Activated T-helper 1 cell treated with anti-CD3 and anti-CD28 coated beads, Interleukin-12 subunit alpha, Interleukin-12 subunit beta, Interleukin-2, Interleukin-4 antibody, amounts not matched to agents 30 ng/mL and 10 ng/mL and 1 ng/mL, durations not matched to agents 14 hours and 24 hours and 36 hours (primary cell): Measurements from ENCODE around the gene OR2F1. TPM values are rescaled to one million over a fixed set of nuclear protein-coding genes. Genes with fewer than 3 reads are reported as not detected.

Experiments
- DNase-seq: peaks from one replicate; pipeline ENCODE4 v3.0.0; 2021; ENCODE audit warnings: low spot score
- H3K27ac Mint-ChIP-seq: one replicate; pipeline ENCODE4 v1.8.0; 2021; ENCODE audit warnings: mild to moderate bottlenecking, mixed read lengths
- H3K27me3 Mint-ChIP-seq: one replicate; pipeline ENCODE4 v1.8.0; 2022; ENCODE audit warnings: mild to moderate bottlenecking, moderate library complexity, mixed read lengths; ENCODE audit not compliant: insufficient read depth
- H3K36me3 Mint-ChIP-seq: one replicate; pipeline ENCODE4 v1.8.0; 2021; ENCODE audit warnings: low read depth, mixed read lengths
- H3K4me1 Mint-ChIP-seq: one replicate; pipeline ENCODE4 v1.8.0; 2021; ENCODE audit warnings: low read depth, mixed read lengths
- H3K4me3 Mint-ChIP-seq: one replicate; pipeline ENCODE4 v1.8.0; 2021; ENCODE audit warnings: mild to moderate bottlenecking, moderate library complexity, mixed read lengths
- H3K9me3 Mint-ChIP-seq: one replicate; pipeline ENCODE4 v1.8.0; 2021; ENCODE audit warnings: mixed read lengths
- intact Hi-C: fragments of 100-400 bp; cut with micrococcal nuclease; formaldehyde crosslinking; loops from one replicate; pipeline ENCODE4 v1.15.1; 2024
- total RNA-seq: library from RNA; stranded (reverse); gene quantifications from 2 replicates; pipeline ENCODE4 v1.2.3, GENCODE V29; 2022

Gene OR2F1, protein sequence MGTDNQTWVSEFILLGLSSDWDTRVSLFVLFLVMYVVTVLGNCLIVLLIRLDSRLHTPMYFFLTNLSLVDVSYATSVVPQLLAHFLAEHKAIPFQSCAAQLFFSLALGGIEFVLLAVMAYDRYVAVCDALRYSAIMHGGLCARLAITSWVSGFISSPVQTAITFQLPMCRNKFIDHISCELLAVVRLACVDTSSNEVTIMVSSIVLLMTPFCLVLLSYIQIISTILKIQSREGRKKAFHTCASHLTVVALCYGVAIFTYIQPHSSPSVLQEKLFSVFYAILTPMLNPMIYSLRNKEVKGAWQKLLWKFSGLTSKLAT
- total RNA-seq, result not detected in 2 replicates

DNA sequence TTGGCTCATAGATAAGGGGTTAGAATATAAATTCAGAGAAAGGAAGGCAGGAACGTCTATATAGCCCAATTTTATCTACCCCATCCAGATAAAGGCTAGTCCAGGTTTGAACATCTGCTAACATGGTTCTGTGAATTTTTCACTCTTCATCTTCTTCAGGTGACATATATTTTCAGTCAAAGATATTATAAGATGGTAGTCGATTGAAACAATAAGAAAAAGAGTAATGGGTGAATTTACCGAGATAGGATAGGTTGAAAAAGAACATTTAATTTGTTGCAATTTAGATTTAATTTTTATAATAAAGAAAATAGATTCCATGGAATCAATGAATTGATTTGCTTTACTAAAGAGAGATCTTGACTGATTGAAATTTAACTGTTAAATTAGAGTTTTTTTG is at the start of gene OR2F1:
TSS of gene OR2F1 (plus strand) at position 301 of the 400 bp plus-strand sequence. CDS start 5,127 bp downstream, outside the sequence.
- Mint-ChIP-seq H3K27ac (no peak within 1 kb of the TSS), H3K27me3 (peaks cover 7% of the 10 kb centered on the region), H3K9me3 (no peaks in the 10 kb centered on the region), H3K4me1 (no peaks in the 10 kb centered on the region), H3K36me3 (no peaks in the 10 kb centered on the region), H3K4me3 (no peak within 1 kb of the TSS)
- intact Hi-C loops, result no loop called here
- no peak for DNase-seq

DNA sequence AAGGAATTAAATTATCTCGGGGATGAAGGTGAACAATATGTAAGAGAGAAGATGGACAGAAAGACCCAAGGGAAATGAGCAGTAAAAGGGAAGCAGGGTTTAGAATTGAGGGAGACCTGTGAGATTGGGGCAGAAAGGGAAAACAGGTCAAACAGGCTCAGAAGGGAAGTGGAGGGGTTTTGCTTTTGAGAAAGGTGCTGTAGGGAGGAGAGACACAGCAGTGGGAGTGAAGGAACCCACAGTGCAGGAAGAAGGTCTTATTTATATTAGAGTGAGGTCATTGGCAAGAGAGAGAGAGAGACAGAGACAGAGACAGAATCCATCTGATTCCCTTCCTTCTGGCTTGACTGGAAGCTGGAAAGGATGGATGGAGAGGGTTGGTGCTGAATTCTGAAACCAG is 49.1 kb upstream of the OR2F1 start:
- peaks cover 20% of the 10 kb centered on the region for H3K4me1 Mint-ChIP-seq
- H3K9me3 Mint-ChIP-seq, result no peaks in the 10 kb centered on the region
- H3K27me3 Mint-ChIP-seq, result peaks cover 6% of the 10 kb centered on the region
- DNase-seq, result no peak
- no peak overlapping the region for H3K27ac Mint-ChIP-seq
- H3K4me3 Mint-ChIP-seq, result no peak overlapping the region
- peaks cover 1% of the 10 kb centered on the region for H3K36me3 Mint-ChIP-seq
- intact Hi-C loops, result no loop called here

DNA sequence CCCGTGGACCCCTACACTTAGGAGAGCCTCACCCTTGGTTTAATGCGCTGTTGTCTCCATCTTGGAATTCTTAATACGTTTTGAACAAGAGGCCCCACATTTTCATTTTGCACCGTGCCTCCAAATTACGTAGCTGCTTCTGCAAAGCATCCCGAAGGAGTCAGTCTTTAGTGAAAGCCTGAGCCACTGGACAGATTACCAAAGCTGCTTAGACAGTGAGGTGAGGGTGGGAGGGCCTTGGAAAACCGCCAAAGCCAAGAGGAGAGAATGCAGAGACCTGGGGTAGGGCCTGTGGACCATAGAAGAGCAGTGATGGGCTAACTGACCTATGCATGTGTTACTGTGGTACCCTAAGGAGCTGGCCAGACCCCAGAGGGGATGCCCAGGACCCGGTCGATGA is 48.5 kb upstream of the OR2F1 start:
- Mint-ChIP-seq H3K4me1 (peaks cover 20% of the 10 kb centered on the region), H3K4me3 (no peak overlapping the region), H3K9me3 (no peaks in the 10 kb centered on the region), H3K36me3 (peaks cover 1% of the 10 kb centered on the region), H3K27ac (no peak overlapping the region), H3K27me3 (peaks cover 6% of the 10 kb centered on the region)
- intact Hi-C loops, result no loop called here
- no peak for DNase-seq

DNA sequence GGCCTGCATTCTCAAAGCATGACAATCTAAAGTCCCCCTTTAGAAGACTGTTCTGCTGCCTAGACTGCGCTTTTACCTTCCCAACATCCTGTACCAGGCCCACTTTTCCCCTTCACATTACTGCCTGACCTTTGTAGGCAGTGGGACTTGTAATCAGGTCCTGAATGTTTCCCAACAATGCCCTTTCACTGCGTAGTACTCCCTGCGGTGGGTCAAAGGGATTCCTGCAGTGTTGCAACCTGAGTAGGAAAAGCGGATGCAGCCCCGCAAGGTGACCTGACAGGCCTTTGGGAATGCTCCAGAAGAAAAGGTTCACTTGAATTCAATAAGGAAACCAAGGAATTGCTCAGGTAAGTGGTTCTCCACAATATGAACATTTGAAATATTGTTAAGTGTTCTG is 47.7 kb upstream of the OR2F1 start:
- Mint-ChIP-seq H3K36me3 (peaks cover 1% of the 10 kb centered on the region), H3K4me3 (no peak overlapping the region), H3K27me3 (peaks cover 6% of the 10 kb centered on the region), H3K27ac (no peak overlapping the region), H3K4me1 (peaks cover 16% of the 10 kb centered on the region), H3K9me3 (no peaks in the 10 kb centered on the region)
- no peak for DNase-seq
- intact Hi-C loops, result no loop called here

DNA sequence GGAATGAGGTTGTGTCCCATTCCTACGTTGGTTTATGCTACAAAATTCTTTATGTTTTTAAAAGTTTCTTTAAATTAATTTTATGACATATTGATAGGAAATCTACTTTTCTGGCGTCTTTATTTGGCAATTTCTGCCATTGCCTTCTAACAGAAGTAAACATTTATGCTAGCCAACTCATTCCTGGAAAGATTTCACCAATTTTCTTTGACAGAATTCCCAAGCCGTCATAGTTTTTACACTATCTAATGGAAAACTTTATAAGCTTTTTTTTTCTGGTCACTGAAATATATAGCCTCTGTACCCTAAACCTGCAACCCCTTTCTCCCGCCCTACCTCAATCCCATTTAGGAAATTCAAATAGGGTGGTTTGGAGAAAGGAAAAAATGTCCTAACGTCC is 46.5 kb upstream of the OR2F1 start:
- intact Hi-C loops, result no loop called here
- DNase-seq, result no peak
- Mint-ChIP-seq H3K36me3 (no peaks in the 10 kb centered on the region), H3K4me1 (peaks cover 11% of the 10 kb centered on the region), H3K27ac (no peak overlapping the region), H3K9me3 (no peaks in the 10 kb centered on the region), H3K4me3 (no peak overlapping the region), H3K27me3 (peaks cover 6% of the 10 kb centered on the region)

DNA sequence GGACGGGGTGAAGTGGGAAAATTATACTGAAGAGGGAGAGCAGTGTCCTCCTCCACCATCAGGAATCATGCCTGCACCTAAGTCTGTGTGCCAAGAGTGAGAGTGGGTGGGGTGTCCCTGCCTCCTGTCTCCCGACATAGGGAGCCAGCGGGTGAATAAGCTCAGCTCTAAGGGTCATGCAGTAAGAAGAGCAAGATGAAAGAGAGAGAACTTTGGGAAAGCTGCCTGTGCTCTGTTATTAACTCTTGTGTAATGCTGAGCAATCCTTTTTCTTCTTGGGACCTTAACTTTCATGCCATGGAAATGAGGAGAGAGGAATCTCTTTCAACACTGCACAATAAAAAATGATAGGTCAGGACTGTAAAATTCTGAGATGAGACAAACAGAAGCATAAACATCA is 44.8 kb upstream of the OR2F1 start:
- Mint-ChIP-seq H3K9me3 (no peaks in the 10 kb centered on the region), H3K36me3 (no peaks in the 10 kb centered on the region), H3K27ac (no peak overlapping the region), H3K4me1 (peaks cover 11% of the 10 kb centered on the region), H3K27me3 (peaks cover 10% of the 10 kb centered on the region), H3K4me3 (no peak overlapping the region)
- intact Hi-C loops, result no loop called here
- no peak for DNase-seq

DNA sequence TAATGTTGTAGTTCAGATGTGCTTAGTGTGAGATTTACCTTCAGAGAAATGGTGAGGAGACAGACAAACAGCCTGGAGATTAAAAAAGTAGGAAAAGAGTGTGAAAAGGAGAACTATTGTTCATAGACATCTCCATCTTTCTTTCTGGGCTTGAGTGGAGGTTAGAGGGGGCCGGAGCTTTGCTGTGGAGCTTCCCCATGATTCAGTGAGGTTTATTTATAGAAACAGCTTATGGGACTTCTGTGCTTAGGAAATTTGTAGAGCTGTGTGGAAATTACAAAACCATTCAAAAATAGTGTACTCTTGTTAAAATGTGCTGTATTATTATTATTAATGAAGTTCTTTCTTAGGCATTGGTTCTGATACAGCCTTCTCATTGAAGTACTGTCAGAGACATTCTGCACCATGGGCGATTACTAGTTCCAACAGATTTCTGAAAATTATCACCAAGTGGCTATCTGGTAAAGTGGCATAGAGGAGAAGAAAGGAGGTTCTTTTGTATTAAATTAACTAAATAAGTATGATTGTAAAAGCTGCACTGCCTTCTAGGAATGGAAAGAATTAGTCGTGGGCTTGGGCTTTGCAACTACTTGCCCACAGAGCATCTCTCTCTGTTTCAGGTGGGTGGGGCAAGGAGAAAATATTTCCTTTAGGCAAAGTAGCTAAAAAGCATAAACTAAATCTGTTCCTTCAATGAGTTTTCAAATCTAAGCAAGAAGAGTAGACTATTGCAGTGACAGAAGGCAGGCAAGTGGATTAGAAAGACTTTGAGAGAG is 44.0 kb upstream of the OR2F1 start:
- Mint-ChIP-seq H3K4me1 (peaks cover 11% of the 10 kb centered on the region), H3K27ac (no peak overlapping the region), H3K9me3 (no peaks in the 10 kb centered on the region), H3K27me3 (peaks cover 10% of the 10 kb centered on the region), H3K4me3 (no peak overlapping the region), H3K36me3 (no peaks in the 10 kb centered on the region)
- intact Hi-C loops, result no loop called here
- DNase-seq, result no peak

DNA sequence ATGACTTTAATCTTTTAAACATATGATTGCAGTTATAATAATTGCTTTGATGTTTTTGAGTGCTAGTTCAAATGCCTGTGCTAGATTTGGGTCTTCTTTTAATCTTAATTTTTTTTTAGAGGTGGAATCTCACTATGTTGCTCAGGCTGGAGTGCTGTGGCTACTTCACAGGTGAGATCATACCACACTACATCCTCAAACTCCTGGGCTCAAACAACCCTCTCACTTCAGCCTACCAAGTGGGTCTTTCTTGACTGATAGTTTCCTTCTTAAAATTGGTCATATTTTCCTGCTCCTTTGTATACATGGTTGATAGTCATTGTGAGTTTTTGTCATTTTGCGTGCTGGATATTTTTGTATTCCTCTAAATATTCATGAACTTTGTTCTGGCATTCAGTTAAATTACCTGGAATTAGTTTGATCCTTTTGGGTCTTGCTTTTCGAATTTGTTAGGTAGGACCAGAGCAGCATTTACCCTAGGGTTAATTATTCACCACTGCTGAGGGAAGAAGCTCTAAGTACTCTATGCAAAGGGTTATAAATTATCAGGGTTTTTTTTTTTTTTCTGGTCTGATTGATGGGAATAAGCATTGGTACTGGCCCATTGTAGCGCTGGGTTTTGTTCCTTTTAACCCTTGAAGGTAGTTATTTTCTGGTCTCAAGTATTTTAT is 40.6 kb upstream of the OR2F1 start:
- no peaks in the 10 kb centered on the region for H3K9me3 Mint-ChIP-seq
- H3K4me1 Mint-ChIP-seq, result peaks cover 11% of the 10 kb centered on the region
- no peak overlapping the region for H3K4me3 Mint-ChIP-seq
- H3K27me3 Mint-ChIP-seq, result peaks cover 17% of the 10 kb centered on the region
- intact Hi-C loops, result no loop called here
- DNase-seq, result no peak
- no peak overlapping the region for H3K27ac Mint-ChIP-seq
- H3K36me3 Mint-ChIP-seq, result no peaks in the 10 kb centered on the region

DNA sequence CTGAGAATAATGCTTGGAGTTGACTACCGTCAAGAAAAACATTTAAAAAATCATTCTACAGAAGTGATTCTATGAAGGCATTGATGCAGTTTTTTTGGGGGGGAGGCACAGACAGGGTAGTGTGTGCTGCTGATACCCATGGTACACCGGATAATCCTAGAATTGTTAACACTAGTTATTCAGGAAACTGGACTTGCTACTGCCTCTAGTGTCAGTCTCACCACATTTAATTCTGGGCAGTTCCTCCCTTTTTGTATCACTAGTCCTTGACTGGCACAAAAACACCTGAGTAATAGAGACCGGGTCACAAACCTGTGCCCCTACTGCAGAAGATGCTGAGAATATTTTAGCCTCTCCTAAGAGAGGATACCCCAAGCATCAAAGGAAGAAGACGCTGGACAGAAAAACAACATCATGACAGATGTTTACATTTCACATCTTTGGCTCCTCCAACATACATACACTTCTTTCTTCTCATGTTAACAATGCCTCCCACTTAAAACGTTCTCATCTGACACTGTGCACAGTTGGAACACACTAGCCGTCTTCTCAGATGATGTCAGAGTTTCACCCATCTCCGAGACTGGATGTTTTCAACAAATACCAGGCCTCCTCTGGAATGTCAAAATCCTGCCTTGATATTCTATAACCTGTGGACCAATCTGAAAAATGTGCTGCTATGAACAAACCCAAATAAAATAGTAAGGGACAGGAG is 39.5 kb upstream of the OR2F1 start:
- intact Hi-C loops, result no loop called here
- Mint-ChIP-seq H3K4me3 (no peak overlapping the region), H3K27me3 (peaks cover 23% of the 10 kb centered on the region), H3K27ac (no peak overlapping the region), H3K9me3 (no peaks in the 10 kb centered on the region), H3K4me1 (peaks cover 11% of the 10 kb centered on the region), H3K36me3 (no peaks in the 10 kb centered on the region)
- DNase-seq, result no peak

DNA sequence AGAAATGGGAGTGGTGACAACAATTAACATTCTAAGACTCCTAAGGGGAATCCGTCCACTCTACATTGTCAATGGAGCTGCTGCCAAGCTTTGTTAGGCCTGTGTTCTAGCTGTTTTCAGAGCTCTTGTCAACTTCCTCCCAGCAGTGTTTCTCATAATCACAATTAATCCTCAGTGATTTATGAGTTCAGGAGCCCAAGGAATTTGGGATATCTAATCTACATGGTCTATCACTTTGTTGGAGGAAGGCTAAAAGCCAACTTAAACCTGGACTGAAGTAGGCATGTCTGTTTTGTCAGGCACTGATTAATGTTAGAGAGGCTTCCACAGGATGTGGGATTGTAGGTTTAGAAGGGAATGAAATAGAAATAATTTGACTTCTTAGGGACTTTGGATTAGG is 29.8 kb upstream of the OR2F1 start:
- H3K9me3 Mint-ChIP-seq, result no peaks in the 10 kb centered on the region
- DNase-seq, result no peak
- H3K27me3 Mint-ChIP-seq, result peaks cover 20% of the 10 kb centered on the region
- H3K4me3 Mint-ChIP-seq, result no peak overlapping the region
- no peaks in the 10 kb centered on the region for H3K36me3 Mint-ChIP-seq
- H3K27ac Mint-ChIP-seq, result no peak overlapping the region
- peaks cover 13% of the 10 kb centered on the region for H3K4me1 Mint-ChIP-seq
- intact Hi-C loops, result no loop called here

DNA sequence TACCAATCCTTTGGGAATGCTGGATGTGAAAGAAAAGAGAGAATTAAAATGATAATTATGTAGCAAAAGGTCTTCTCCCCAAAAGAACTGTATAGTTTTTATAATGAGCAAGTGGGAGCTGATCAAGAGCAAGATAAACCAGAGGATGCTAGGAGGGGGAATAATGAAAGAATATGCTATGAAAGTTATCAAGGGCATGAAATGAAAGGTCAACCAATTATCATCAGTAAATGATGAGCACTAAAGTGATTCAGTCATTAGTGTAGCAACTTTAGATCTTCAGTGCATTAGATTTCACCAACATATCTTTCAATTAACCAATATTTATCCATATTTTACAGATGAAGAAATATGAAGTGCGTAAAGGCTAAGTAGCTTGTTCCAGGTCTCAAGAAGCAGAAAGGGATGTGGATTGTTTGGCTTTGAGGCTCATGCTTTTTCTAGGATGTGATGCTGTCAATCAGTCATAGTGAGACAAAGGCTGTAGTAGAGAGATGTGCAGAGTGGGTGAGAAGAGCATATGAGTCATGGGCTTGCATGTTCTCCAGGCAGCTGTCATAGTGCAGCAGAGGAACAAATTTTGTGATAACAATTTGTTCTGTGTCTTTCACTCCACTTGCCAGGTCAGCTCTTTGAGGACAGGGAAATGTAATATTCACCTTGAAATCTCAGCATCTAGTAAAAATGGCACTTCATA is 25.3 kb upstream of the OR2F1 start:
- intact Hi-C loops, result loop anchor here (1.0 kb wide), 1 partner anchor 28 kb away; no protein-coding TSS in a partner anchor
- peaks cover 2% of the 10 kb centered on the region for H3K27me3 Mint-ChIP-seq
- H3K36me3 Mint-ChIP-seq, result no peaks in the 10 kb centered on the region
- H3K4me1 Mint-ChIP-seq, result peaks cover 25% of the 10 kb centered on the region
- H3K4me3 Mint-ChIP-seq, result no peak overlapping the region
- no peak for DNase-seq
- no peaks in the 10 kb centered on the region for H3K9me3 Mint-ChIP-seq
- H3K27ac Mint-ChIP-seq, result no peak overlapping the region

DNA sequence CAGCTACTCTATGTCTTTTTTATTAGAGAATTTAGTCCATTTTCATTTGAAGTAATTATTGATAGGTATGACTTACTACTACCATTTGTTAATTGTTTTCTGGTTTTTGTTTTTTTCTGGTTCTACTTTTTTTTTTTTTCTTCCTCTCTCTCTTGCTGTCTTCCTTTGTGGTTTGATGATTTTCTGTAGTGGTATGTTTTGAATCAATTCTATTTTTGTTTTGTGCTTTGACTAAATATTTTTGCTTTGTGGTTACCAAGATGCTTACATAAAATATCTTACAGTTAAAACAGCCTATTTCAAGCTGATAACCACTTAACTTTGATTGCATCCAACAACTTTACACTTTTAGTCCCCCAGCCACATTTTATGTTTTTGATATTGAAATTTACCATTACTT is 22.9 kb upstream of the OR2F1 start:
- Mint-ChIP-seq H3K4me3 (no peak overlapping the region), H3K9me3 (peaks cover 4% of the 10 kb centered on the region), H3K4me1 (peaks cover 25% of the 10 kb centered on the region), H3K36me3 (no peaks in the 10 kb centered on the region), H3K27ac (no peak overlapping the region), H3K27me3 (peaks cover 2% of the 10 kb centered on the region)
- DNase-seq, result no peak
- intact Hi-C loops, result no loop called here
